H1 (cell line): Measurements from ENCODE around the gene CCDC7.

ENCODE experiments used
- CREB1 ChIP-seq: IDR thresholded peaks from 2 replicates; pipeline ENCODE4 v1.6.1; 2012; ENCODE audit warnings: inconsistent platforms
- CTCF ChIP-seq, 3 experiments: IDR thresholded peaks; 1 replicate in 2 of 3; 2 replicates in 1 of 3; pipeline versions ENCODE4 v1.5.1 to v1.6.1; 2011; ENCODE audit warnings: low read length in 3 of 3, mild to moderate bottlenecking in 3 of 3, inconsistent platforms in 2 of 3, low read depth in 1 of 3, moderate library complexity in 1 of 3; ENCODE audit not compliant: insufficient read depth in 1 of 3; ENCODE audit errors: control extremely low read depth in 1 of 3
- EZH2 ChIP-seq: fragments of 200-600 bp; sonication (generic); IDR thresholded peaks from 2 replicates; pipeline ENCODE4 v1.7.1; 2012; ENCODE audit warnings: low read depth, mild to moderate bottlenecking, moderate library complexity, low read length, inconsistent platforms; ENCODE audit not compliant: severe bottlenecking
- KDM1A ChIP-seq: fragments of 200-600, 300-600 bp; sonication (generic); IDR thresholded peaks from 2 replicates; pipeline ENCODE4 v1.7.1; 2016; ENCODE audit warnings: mild to moderate bottlenecking, low read length, borderline replicate concordance
- RXRA ChIP-seq: IDR thresholded peaks from 2 replicates; pipeline ENCODE4 v1.6.1; 2011; ENCODE audit warnings: low read depth, mild to moderate bottlenecking, low read length, moderate library complexity; ENCODE audit not compliant: insufficient read depth

- TF ChIP-seq CTCF (IDR thresholded peaks at IDR 0.05; ENCODE audit: control extremely low read depth in 1 of 3, insufficient read depth in 1 of 3, low read depth in 1 of 3, low read length in 3 of 3) (peak in 2 of 3 experiments; percentile 9 to 27; a peak in 2 of 4 replicates), EZH2 (no peak), KDM1A (no peak), RXRA (no peak), CREB1 (no peak)
Measured at GRCh38 chr10:32713560-32713959, 267.6 kb downstream of the CCDC7 start.
